Measurements from ENCODE around the gene USP19.

USP19 gene

GRCh38 chr3:49134471-49135265 lies 14.0 kb upstream of the USP19 start:
- H3K4me3 ChIP-seq (ENCODE audit: low read length): no peak overlapping the region
- H2BK15ac ChIP-seq (replicated peaks; ENCODE audit: low read depth): no peak overlapping the region
- no peak overlapping the region for H4K5ac ChIP-seq (ENCODE audit: low read length)
- peaks cover 6% of the 10 kb centered on the region for H3K4me1 ChIP-seq (ENCODE audit: control insufficient read depth, low read depth, low read length)
- H4K8ac ChIP-seq (ENCODE audit: low read depth, low read length): no peak overlapping the region
- H3K79me2 ChIP-seq (ENCODE audit: control insufficient read depth, insufficient read depth, low read length): no peaks in the 10 kb centered on the region
- H3K79me1 ChIP-seq (ENCODE audit: low read length): peaks cover 3% of the 10 kb centered on the region
- no CpG with 5 or more reads among the region's 3 CpGs for WGBS (ENCODE audit: extremely low coverage, insufficient coverage, low lambda C conversion rate)
- H3K27me3 ChIP-seq (ENCODE audit: insufficient read depth, low read length, poor library complexity): no peaks in the 10 kb centered on the region
- H2AK5ac ChIP-seq (ENCODE audit: low read length): no peak overlapping the region
- H3K18ac ChIP-seq (ENCODE audit: low read length): no peak overlapping the region
- no peak overlapping the region for H2BK5ac ChIP-seq (ENCODE audit: low read length)
- H3K27ac ChIP-seq (ENCODE audit: low read depth, low read length): no peak overlapping the region
- peak; percentile 37 for DNase-seq
- no peaks in the 10 kb centered on the region for H3K36me3 ChIP-seq (ENCODE audit: control insufficient read depth, insufficient read depth, low read length)
- no peak overlapping the region for H3K9ac ChIP-seq (ENCODE audit: low read length)
- no peak overlapping the region for H3K4ac ChIP-seq (ENCODE audit: low read depth, low read length)
- H3K23ac ChIP-seq (ENCODE audit: low read length): no peak overlapping the region
- peak overlapping the region; percentile 6 for H3K56ac ChIP-seq (ENCODE audit: low read length)
- H2BK120ac ChIP-seq (ENCODE audit: low read depth, low read length): no peak overlapping the region
- no peak overlapping the region for H3K4me2 ChIP-seq (ENCODE audit: low read length)

DNA sequence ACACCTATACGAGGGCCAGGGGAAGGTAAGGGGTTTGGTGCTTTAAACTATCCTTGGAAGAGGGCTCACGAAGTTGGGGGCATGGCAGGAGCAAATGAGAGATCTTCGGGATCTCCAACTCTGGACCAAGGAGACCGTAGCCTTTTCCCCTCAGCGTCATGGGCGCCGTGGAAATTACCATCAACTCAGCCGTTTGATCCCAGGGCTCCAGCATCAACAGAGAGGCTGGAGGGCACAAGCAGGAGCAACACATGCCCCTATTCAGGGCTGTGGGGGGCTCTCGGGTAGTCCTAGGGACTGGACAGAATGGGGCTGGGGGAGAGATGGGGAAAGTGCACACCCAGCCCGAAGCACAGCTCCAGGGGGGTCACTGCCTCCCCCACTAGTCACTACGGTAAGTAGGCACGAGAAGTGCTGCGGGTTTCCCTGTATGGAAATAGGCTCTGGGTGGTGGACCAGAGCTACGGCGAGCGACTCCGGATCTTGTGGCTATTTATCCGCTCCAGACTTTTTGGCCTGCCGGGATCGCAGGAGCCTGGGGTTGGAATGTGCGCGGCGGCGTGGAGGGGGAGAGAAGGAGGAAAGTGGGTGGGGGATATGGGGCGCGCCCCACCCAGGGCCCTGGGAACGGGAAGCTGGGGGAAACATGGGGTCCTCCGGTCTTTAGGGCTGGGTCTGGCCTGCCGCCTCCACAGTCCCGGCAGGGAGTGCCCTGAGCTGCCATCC lies 12.8 kb upstream of the USP19 start:
- Histone ChIP-seq H4K8ac (ENCODE audit: low read depth, low read length) (no peak overlapping the region), H3K27ac (ENCODE audit: low read depth, low read length) (peak overlapping the region; percentile 58), H4K5ac (ENCODE audit: low read length) (no peak overlapping the region), H3K4me2 (ENCODE audit: low read length) (peak overlapping the region; percentile 97), H3K4ac (ENCODE audit: low read depth, low read length) (peak overlapping the region; percentile 92), H3K9ac (ENCODE audit: low read length) (peak overlapping the region; percentile 88), H3K4me3 (ENCODE audit: low read length) (peak overlapping the region; percentile 72), H3K4me1 (ENCODE audit: control insufficient read depth, low read depth, low read length) (peaks cover 6% of the 10 kb centered on the region), H2BK5ac (ENCODE audit: low read length) (peak overlapping the region; percentile 89), H3K79me1 (ENCODE audit: low read length) (peaks cover 3% of the 10 kb centered on the region), H3K79me2 (ENCODE audit: control insufficient read depth, insufficient read depth, low read length) (no peaks in the 10 kb centered on the region), H2AK5ac (ENCODE audit: low read length) (no peak overlapping the region), H2BK120ac (ENCODE audit: low read depth, low read length) (peak overlapping the region; percentile 8), H3K36me3 (ENCODE audit: control insufficient read depth, insufficient read depth, low read length) (no peaks in the 10 kb centered on the region), H3K18ac (ENCODE audit: low read length) (peak overlapping the region; percentile 69), H3K23ac (ENCODE audit: low read length) (no peak overlapping the region), H2BK15ac (replicated peaks; ENCODE audit: low read depth) (no peak overlapping the region), H3K56ac (ENCODE audit: low read length) (peak overlapping the region; percentile 98), H3K27me3 (ENCODE audit: insufficient read depth, low read length, poor library complexity) (no peaks in the 10 kb centered on the region)
- no CpG with 5 or more reads among the region's 30 CpGs for WGBS (ENCODE audit: extremely low coverage, insufficient coverage, low lambda C conversion rate)
- peak; percentile 92 for DNase-seq

DNA sequence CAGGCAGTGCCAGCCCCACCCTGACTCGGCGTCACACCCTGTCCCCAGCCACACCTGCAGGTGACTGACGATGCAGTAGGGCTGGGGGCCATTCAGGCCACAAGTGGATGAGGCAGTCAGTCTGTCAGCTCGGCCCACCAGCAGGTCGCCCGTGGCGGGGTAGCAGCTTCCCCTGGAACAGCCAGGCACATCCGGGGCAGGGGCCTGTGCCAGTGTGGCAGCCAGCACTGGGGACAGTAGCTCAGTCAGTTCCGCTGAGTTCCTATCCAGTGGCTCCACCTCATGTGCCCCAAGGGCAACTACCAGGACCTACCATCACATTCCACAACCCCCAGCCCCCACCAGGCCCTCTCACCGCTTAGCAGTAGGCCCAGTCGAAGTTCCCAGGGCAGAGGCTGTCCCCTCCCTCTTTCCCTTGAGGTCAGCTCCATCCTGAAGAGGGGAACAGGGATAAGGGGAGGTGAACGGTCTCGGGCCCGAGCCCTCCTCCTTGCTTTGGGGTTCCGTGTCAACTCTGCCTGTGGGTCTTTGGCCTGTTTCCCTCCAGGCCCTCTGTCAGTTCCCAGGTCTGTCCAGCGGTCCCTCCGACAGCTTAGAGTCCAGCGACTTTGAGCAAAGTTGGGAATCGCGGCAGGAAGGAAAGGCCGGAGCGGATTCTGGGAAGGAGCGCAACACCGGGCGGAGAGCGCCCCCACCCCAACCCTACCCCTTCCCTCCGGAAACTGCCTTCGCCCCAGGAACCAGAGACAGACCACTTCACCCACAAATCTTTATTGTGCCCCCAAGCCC lies 12.0 kb upstream of the USP19 start, which contains the start of gene LAMB2:
LAMB2 (minus strand) TSS at position 614 of the 789 bp plus-strand sequence; CDS start at position 431, 183 bp downstream.
- no CpG with 5 or more reads among the region's 28 CpGs for WGBS (ENCODE audit: extremely low coverage, insufficient coverage, low lambda C conversion rate)

DNA sequence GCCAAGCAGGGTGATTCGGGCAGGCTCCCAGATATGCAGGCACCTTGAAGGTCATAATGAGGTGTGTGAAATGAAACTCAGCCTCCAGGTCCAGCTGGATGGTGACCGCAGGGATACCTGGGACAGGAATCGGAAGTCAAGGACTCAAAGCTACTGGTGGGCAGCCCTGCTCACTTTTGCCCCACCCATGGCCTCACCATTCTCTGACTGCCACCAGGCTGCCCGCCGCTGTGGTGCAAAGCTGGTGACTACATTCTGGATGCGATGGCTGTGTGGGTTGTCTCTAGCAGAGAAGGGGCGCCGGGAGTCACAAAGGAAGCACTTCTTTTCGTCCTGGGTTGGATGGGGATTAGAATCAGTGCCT lies 11.4 kb upstream of the USP19 start:
- Histone ChIP-seq H3K27me3 (ENCODE audit: insufficient read depth, low read length, poor library complexity) (no peaks in the 10 kb centered on the region), H2BK15ac (replicated peaks; ENCODE audit: low read depth) (no peak overlapping the region), H4K8ac (ENCODE audit: low read depth, low read length) (no peak overlapping the region), H3K36me3 (ENCODE audit: control insufficient read depth, insufficient read depth, low read length) (no peaks in the 10 kb centered on the region), H3K56ac (ENCODE audit: low read length) (peak overlapping the region; percentile 96), H2AK5ac (ENCODE audit: low read length) (no peak overlapping the region), H2BK120ac (ENCODE audit: low read depth, low read length) (no peak overlapping the region), H3K9ac (ENCODE audit: low read length) (peak overlapping the region; percentile 88), H3K79me2 (ENCODE audit: control insufficient read depth, insufficient read depth, low read length) (no peaks in the 10 kb centered on the region), H3K23ac (ENCODE audit: low read length) (peak overlapping the region; percentile 39), H3K4me2 (ENCODE audit: low read length) (peak overlapping the region; percentile 94), H3K4me1 (ENCODE audit: control insufficient read depth, low read depth, low read length) (peaks cover 6% of the 10 kb centered on the region), H2BK5ac (ENCODE audit: low read length) (peak overlapping the region; percentile 86), H3K79me1 (ENCODE audit: low read length) (peaks cover 3% of the 10 kb centered on the region), H3K18ac (ENCODE audit: low read length) (no peak overlapping the region), H3K4me3 (ENCODE audit: low read length) (peak overlapping the region; percentile 88), H4K5ac (ENCODE audit: low read length) (no peak overlapping the region), H3K27ac (ENCODE audit: low read depth, low read length) (peak overlapping the region; percentile 65), H3K4ac (ENCODE audit: low read depth, low read length) (no peak overlapping the region)
- no CpG with 5 or more reads among the region's 9 CpGs for WGBS (ENCODE audit: extremely low coverage, insufficient coverage, low lambda C conversion rate)
- no peak for DNase-seq

More for the DNA sequence above, 12.0 kb upstream of the USP19 start, which contains the start of gene LAMB2:
- Histone ChIP-seq H2BK120ac (ENCODE audit: low read depth, low read length) (peak within 1 kb of the TSS; percentile 8), H2BK15ac (replicated peaks; ENCODE audit: low read depth) (no peak within 1 kb of the TSS), H3K79me2 (ENCODE audit: control insufficient read depth, insufficient read depth, low read length) (no peaks in the 10 kb centered on the region), H2AK5ac (ENCODE audit: low read length) (no peak within 1 kb of the TSS), H2BK5ac (ENCODE audit: low read length) (peak within 1 kb of the TSS; percentile 89), H3K27me3 (ENCODE audit: insufficient read depth, low read length, poor library complexity) (no peaks in the 10 kb centered on the region), H3K56ac (ENCODE audit: low read length) (peak within 1 kb of the TSS; percentile 98), H3K23ac (ENCODE audit: low read length) (peak within 1 kb of the TSS; percentile 39), H3K18ac (ENCODE audit: low read length) (peak within 1 kb of the TSS; percentile 69), H3K4ac (ENCODE audit: low read depth, low read length) (peak within 1 kb of the TSS; percentile 92), H3K4me3 (ENCODE audit: low read length) (peak within 1 kb of the TSS; percentile 88), H4K8ac (ENCODE audit: low read depth, low read length) (no peak within 1 kb of the TSS), H3K79me1 (ENCODE audit: low read length) (peaks cover 3% of the 10 kb centered on the region), H3K27ac (ENCODE audit: low read depth, low read length) (peak within 1 kb of the TSS; percentile 65), H3K9ac (ENCODE audit: low read length) (peak within 1 kb of the TSS; percentile 88), H3K4me1 (ENCODE audit: control insufficient read depth, low read depth, low read length) (peaks cover 6% of the 10 kb centered on the region), H4K5ac (ENCODE audit: low read length) (no peak within 1 kb of the TSS), H3K36me3 (ENCODE audit: control insufficient read depth, insufficient read depth, low read length) (no peaks in the 10 kb centered on the region), H3K4me2 (ENCODE audit: low read length) (peak within 1 kb of the TSS; percentile 97)
- peak; percentile 97 for DNase-seq

DNA sequence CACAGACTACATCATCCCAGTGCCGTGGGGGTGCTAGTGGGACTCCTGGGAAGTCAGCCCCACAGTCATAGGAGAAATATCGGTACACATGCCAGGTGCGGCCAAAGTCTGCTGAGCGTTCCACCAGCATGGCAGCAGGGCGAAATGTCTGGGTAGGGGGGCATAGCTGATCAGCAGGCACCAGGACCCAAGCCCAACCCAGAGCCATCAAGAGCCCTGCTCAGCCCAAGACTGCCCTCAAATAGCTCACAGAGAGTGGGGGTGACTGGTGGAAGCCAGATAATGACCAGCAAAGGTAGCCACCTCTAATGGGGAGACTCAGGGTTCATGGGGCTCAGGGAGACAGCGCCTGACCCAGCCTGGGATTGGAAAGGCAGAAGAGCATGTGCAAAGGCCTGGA lies 11.0 kb upstream of the USP19 start:
- peaks cover 6% of the 10 kb centered on the region for H3K4me1 ChIP-seq (ENCODE audit: control insufficient read depth, low read depth, low read length)
- WGBS (ENCODE audit: extremely low coverage, insufficient coverage, low lambda C conversion rate): no CpG with 5 or more reads among the region's 6 CpGs
- H2BK120ac ChIP-seq (ENCODE audit: low read depth, low read length): no peak overlapping the region
- no peak overlapping the region for H2BK5ac ChIP-seq (ENCODE audit: low read length)
- H3K36me3 ChIP-seq (ENCODE audit: control insufficient read depth, insufficient read depth, low read length): no peaks in the 10 kb centered on the region
- peak overlapping the region; percentile 96 for H3K56ac ChIP-seq (ENCODE audit: low read length)
- H3K79me1 ChIP-seq (ENCODE audit: low read length): peaks cover 3% of the 10 kb centered on the region
- H2AK5ac ChIP-seq (ENCODE audit: low read length): no peak overlapping the region
- H3K23ac ChIP-seq (ENCODE audit: low read length): no peak overlapping the region
- H4K8ac ChIP-seq (ENCODE audit: low read depth, low read length): no peak overlapping the region
- no peak overlapping the region for H3K4me2 ChIP-seq (ENCODE audit: low read length)
- H3K18ac ChIP-seq (ENCODE audit: low read length): no peak overlapping the region
- no peak for DNase-seq
- H2BK15ac ChIP-seq (replicated peaks; ENCODE audit: low read depth): no peak overlapping the region
- no peaks in the 10 kb centered on the region for H3K79me2 ChIP-seq (ENCODE audit: control insufficient read depth, insufficient read depth, low read length)
- no peak overlapping the region for H3K4ac ChIP-seq (ENCODE audit: low read depth, low read length)
- H3K27me3 ChIP-seq (ENCODE audit: insufficient read depth, low read length, poor library complexity): no peaks in the 10 kb centered on the region
- H3K9ac ChIP-seq (ENCODE audit: low read length): peak overlapping the region; percentile 88
- no peak overlapping the region for H3K4me3 ChIP-seq (ENCODE audit: low read length)
- no peak overlapping the region for H3K27ac ChIP-seq (ENCODE audit: low read depth, low read length)
- H4K5ac ChIP-seq (ENCODE audit: low read length): no peak overlapping the region
